Psoas muscle (tissue), 8 donors: Measurements from ENCODE around the gene ESD. TPM values are rescaled to one million over a fixed set of nuclear protein-coding genes. Genes with fewer than 3 reads are reported as not detected.

ENCODE experiments used
- ATAC-seq, 4 donors: fragments of 200-7000 bp; cut with Tn5 transposase; one replicate each; pipeline ENCODE4 v1.9.1; 2020; ENCODE audit warnings: moderate library complexity in 3 of 4, mild to moderate bottlenecking in 2 of 4
- DNase-seq, 2 donors: peaks; one replicate each; pipeline ENCODE4 v3.0.0-alpha.2; 2020
- H3K27ac ChIP-seq: fragments of 200-600 bp; one replicate; pipeline ENCODE4 v1.8.0; 2022
- H3K27me3 ChIP-seq, 3 donors: fragments of 200-600 bp in 1 of 3; one replicate each; pipeline versions ENCODE4 v1.6.1 to v1.8.0; 2013 to 2022; ENCODE audit warnings: low read length in 2 of 3, mild to moderate bottlenecking in 2 of 3, moderate library complexity in 1 of 3; ENCODE audit not compliant: insufficient read depth in 3 of 3
- H3K36me3 ChIP-seq, 2 donors: fragments of 200-600 bp in 1 of 2; one replicate each; pipeline versions ENCODE4 v1.6.1 to v1.8.0; 2013 to 2022; ENCODE audit warnings: low read depth in 1 of 2, mild to moderate bottlenecking in 1 of 2, moderate library complexity in 1 of 2; ENCODE audit not compliant: insufficient read depth in 1 of 2
- H3K4me1 ChIP-seq: fragments of 200-600 bp; one replicate; pipeline ENCODE4 v1.8.0; 2022
- H3K4me3 ChIP-seq: fragments of 200-600 bp; one replicate; pipeline ENCODE4 v1.8.0; 2022; ENCODE audit warnings: mild to moderate bottlenecking
- H3K9me3 ChIP-seq: fragments of 200-600 bp; one replicate; pipeline ENCODE4 v1.8.0; 2022
- CTCF ChIP-seq: fragments of 200-600 bp; IDR thresholded peaks from one replicate; pipeline ENCODE4 v1.8.0; 2022; ENCODE audit warnings: antibody characterized with exemption
- WGBS, 3 donors: extraction: QIAGEN DNeasy Blood & Tissue Kit; methylation state at CpG; one replicate each; pipeline versions ENCODE4 v1.1.6 to v1.1.7; 2013; 5-methylcytosine and 5-hydroxymethylcytosine counted together
- intact Hi-C, 2 donors: fragments of 100-400 bp; cut with DNase I; formaldehyde crosslinking; loops; one replicate each; pipeline versions ENCODE4 v1.11.0 to v1.14.2; 2022
- polyA plus RNA-seq, 3 donors: library from polyadenylated mRNA; stranded (reverse); fragments of 200-250 nt; gene quantifications; one replicate each; pipeline ENCODE4 v1.2.3, GENCODE V29; 2013
- total RNA-seq, 4 donors: library from RNA; stranded (reverse); fragmentation: NEBNext Ultra II Directional in 2 of 4; extraction: Animal tissue kit (Norgen Biotek cat#: 25700) in 2 of 4; gene quantifications; one replicate each; pipeline versions ENCODE4 v1.2.1 to v1.2.4, GENCODE V29; 2021 to 2023
- donor health status: healthy with polysubstance abuse.
- donor health status: DM: no; HTN: no; CAD: no; lungs with moderate emphysema.
- donor health status: Bipolar disorder and iron deficiency.
- donor health status: healthy.
- donor health status: DM: yes; HTN: yes; CAD: no.
- donor health status: DM: no; HTN: no; CAD: no.
- donor health status: DM: no; HTN: no; CAD: no.
- donor health status: DM: yes; HTN: yes; CAD: no.

ESD gene
- total and polyA plus RNA-seq, 7 donors: 70.6 to 122 (median 84.7) TPM

- Histone ChIP-seq H3K36me3 (no peaks in the 10 kb centered on the region), H3K27ac (no peak overlapping the region), H3K27me3 (no peaks in the 10 kb centered on the region), H3K4me1 (no peaks in the 10 kb centered on the region), H3K9me3 (no peaks in the 10 kb centered on the region), H3K4me3 (no peak overlapping the region)
- intact Hi-C loops: no loop called here
- ATAC-seq (no peak), DNase-seq (no peak)
- no peak for TF ChIP-seq CTCF
- WGBS, 3 donors: 24 to 40% (median 25%) methylated on average over 1 of the region's 1 CpG
These were observed 42.4 kb upstream of the ESD start for GRCh38 chr13:46839399-46839798.

GRCh38 chr13:46834657-46835056 is 37.7 kb upstream of the ESD start:
- no peak for TF ChIP-seq CTCF
- no peak for DNase-seq

GRCh38 chr13:46831588-46832194 is 34.7 kb upstream of the ESD start:
- TF ChIP-seq CTCF: peak; percentile 76
- intact Hi-C loops: loop anchor here (2.0 kb wide), 2 partner anchors 941 to 943 kb away; no protein-coding TSS in a partner anchor
- Histone ChIP-seq H3K4me1 (no peaks in the 10 kb centered on the region), H3K9me3 (no peaks in the 10 kb centered on the region), H3K4me3 (no peak overlapping the region), H3K27me3 (no peaks in the 10 kb centered on the region), H3K27ac (no peak overlapping the region), H3K36me3 (no peaks in the 10 kb centered on the region)
- 19 to 20% (median 20%) methylated on average over 5 of the region's 5 CpGs for WGBS, 3 donors
- ATAC-seq: peak in 1 of 4 donors; percentile 42
- DNase-seq: no peak

More at GRCh38 chr13:46834657-46835056, 37.7 kb upstream of the ESD start:
- H3K27ac ChIP-seq: no peak overlapping the region
- H3K27me3 ChIP-seq: no peaks in the 10 kb centered on the region
- H3K4me1 ChIP-seq: no peaks in the 10 kb centered on the region
- no peak overlapping the region for H3K4me3 ChIP-seq
- ATAC-seq: no peak
- intact Hi-C loops: no loop called here
- no peaks in the 10 kb centered on the region for H3K9me3 ChIP-seq
- no peaks in the 10 kb centered on the region for H3K36me3 ChIP-seq
- 80 to 91% (median 84%) methylated on average over 6 of the region's 6 CpGs for WGBS, 3 donors

- intact Hi-C loops: no loop called here
- no peak for ATAC-seq
These were observed 33.5 kb upstream of the ESD start for GRCh38 chr13:46830405-46831005.

More at GRCh38 chr13:46830405-46831005, 33.5 kb upstream of the ESD start:
- DNase-seq: no peak
- no peak for TF ChIP-seq CTCF
- H3K9me3 ChIP-seq: no peaks in the 10 kb centered on the region
- H3K27ac ChIP-seq: no peak overlapping the region
- no peak overlapping the region for H3K4me3 ChIP-seq
- H3K4me1 ChIP-seq: no peaks in the 10 kb centered on the region
- no peaks in the 10 kb centered on the region for H3K36me3 ChIP-seq
- H3K27me3 ChIP-seq: no peaks in the 10 kb centered on the region
